Nephron progenitor cell (in vitro differentiated cells): Measurements from ENCODE around the gene FLNC.

Experiments
- DNase-seq: peaks from one replicate; pipeline ENCODE4 v3.0.0; 2021
- H3K27ac Mint-ChIP-seq: 2 replicates; pipeline ENCODE4 v1.8.0; 2021; ENCODE audit warnings: mild to moderate bottlenecking, moderate library complexity, mixed read lengths
- H3K27me3 Mint-ChIP-seq: 2 replicates; pipeline ENCODE4 v1.8.0; 2021; ENCODE audit warnings: mild to moderate bottlenecking, low read depth, mixed read lengths; ENCODE audit not compliant: poor library complexity
- H3K36me3 Mint-ChIP-seq: 2 replicates; pipeline ENCODE4 v1.8.0; 2021; ENCODE audit warnings: low read depth, mixed read lengths
- H3K4me1 Mint-ChIP-seq: 2 replicates; pipeline ENCODE4 v1.8.0; 2021; ENCODE audit warnings: mixed read lengths
- H3K4me3 Mint-ChIP-seq: 2 replicates; pipeline ENCODE4 v1.8.0; 2021; ENCODE audit warnings: mild to moderate bottlenecking, moderate library complexity, mixed read lengths
- H3K9me3 Mint-ChIP-seq: 2 replicates; pipeline ENCODE4 v1.8.0; 2021; ENCODE audit warnings: mild to moderate bottlenecking, moderate library complexity, mixed read lengths
- CTCF ChIP-seq: fragments of 200-600 bp; sonication (generic); IDR thresholded peaks from 2 replicates; pipeline ENCODE4 v1.5.0; 2021; ENCODE audit warnings: antibody characterized with exemption

The FLNC gene

GRCh38 chr7:128839751-128840177 lies 9.6 kb downstream of the FLNC start:
- peaks cover 8% of the 10 kb centered on the region for H3K4me1 Mint-ChIP-seq
- no peak for DNase-seq
- no peak overlapping the region for H3K27ac Mint-ChIP-seq
- peaks cover 15% of the 10 kb centered on the region for H3K36me3 Mint-ChIP-seq
- no peak overlapping the region for H3K4me3 Mint-ChIP-seq
- no peak for TF ChIP-seq CTCF
- H3K9me3 Mint-ChIP-seq, result no peaks in the 10 kb centered on the region
- peaks cover 2% of the 10 kb centered on the region for H3K27me3 Mint-ChIP-seq

- Mint-ChIP-seq H3K27me3 (peaks cover 2% of the 10 kb centered on the region), H3K9me3 (no peaks in the 10 kb centered on the region), H3K4me1 (peaks cover 5% of the 10 kb centered on the region), H3K4me3 (no peak overlapping the region), H3K36me3 (peaks cover 23% of the 10 kb centered on the region), H3K27ac (no peak overlapping the region)
- no peak for DNase-seq
- no peak for TF ChIP-seq CTCF
These were observed 10.3 kb downstream of the FLNC start for GRCh38 chr7:128840326-128841170.

- TF ChIP-seq CTCF, result no peak
- Mint-ChIP-seq H3K36me3 (peaks cover 23% of the 10 kb centered on the region), H3K9me3 (no peaks in the 10 kb centered on the region), H3K4me3 (no peak overlapping the region), H3K27ac (no peak overlapping the region), H3K4me1 (no peaks in the 10 kb centered on the region), H3K27me3 (peaks cover 2% of the 10 kb centered on the region)
- no peak for DNase-seq
These were observed 11.0 kb downstream of the FLNC start for GRCh38 chr7:128841171-128841690.

GRCh38 chr7:128841921-128842673 lies 11.9 kb downstream of the FLNC start:
- Mint-ChIP-seq H3K36me3 (peaks cover 23% of the 10 kb centered on the region), H3K27ac (no peak overlapping the region), H3K27me3 (no peaks in the 10 kb centered on the region), H3K4me1 (no peaks in the 10 kb centered on the region), H3K9me3 (no peaks in the 10 kb centered on the region), H3K4me3 (no peak overlapping the region)
- peak; percentile 91 for TF ChIP-seq CTCF
- peak; percentile 65 for DNase-seq

GRCh38 chr7:128842674-128843641 lies 12.8 kb downstream of the FLNC start:
- no peaks in the 10 kb centered on the region for H3K9me3 Mint-ChIP-seq

More at GRCh38 chr7:128842674-128843641, 12.8 kb downstream of the FLNC start:
- Mint-ChIP-seq H3K4me3 (no peak overlapping the region), H3K36me3 (peaks cover 23% of the 10 kb centered on the region), H3K27ac (no peak overlapping the region), H3K27me3 (no peaks in the 10 kb centered on the region), H3K4me1 (no peaks in the 10 kb centered on the region)
- no peak for TF ChIP-seq CTCF
- DNase-seq, result no peak
